Cardiac muscle cell (in vitro differentiated cells and primary cell): ENCODE measurements around the gene FGF8. TPM values are rescaled to one million over a fixed set of nuclear protein-coding genes. Genes with fewer than 3 reads are reported as not detected.

Source experiments
- DNase-seq, 2 donors: peaks; one replicate each; pipeline versions ENCODE4 v3.0.0 to v3.0.0-alpha.2; 2010 to 2017; ENCODE audit warnings: low read depth in 1 of 2, low spot score in 1 of 2
- H3K27ac ChIP-seq: fragments of 200-600 bp; sonication (generic); 2 replicates; pipeline ENCODE4 v1.5.1; 2016
- H3K27me3 ChIP-seq: fragments of 200-600 bp; sonication (generic); 2 replicates; pipeline ENCODE4 v1.6.0; 2016; ENCODE audit warnings: control low read depth
- H3K36me3 ChIP-seq: fragments of 200-600 bp; sonication (generic); 2 replicates; pipeline ENCODE4 v1.5.1; 2016; ENCODE audit warnings: control low read depth
- H3K4me1 ChIP-seq: fragments of 200-600 bp; sonication (generic); 2 replicates; pipeline ENCODE4 v1.8.1; 2017; ENCODE audit warnings: low read depth, mild to moderate bottlenecking, mixed run types
- H3K4me3 ChIP-seq: fragments of 200-600 bp; sonication (generic); 2 replicates; pipeline ENCODE4 v1.5.1; 2016; ENCODE audit warnings: mild to moderate bottlenecking
- H3K9me3 ChIP-seq: fragments of 200-600 bp; sonication (generic); 2 replicates; pipeline ENCODE4 v1.5.1; 2017; ENCODE audit warnings: low read depth, mild to moderate bottlenecking, control low read depth
- polyA plus RNA-seq: library from polyadenylated mRNA; unstranded; fragments of >200 nt; fragmentation: Nextera tagmentation; extraction: Ambion mirVana; gene quantifications from 2 replicates; pipeline ENCODE4 v1.2.1, GENCODE V29; 2016
- total RNA-seq: library from RNA; depleted of rRNA; stranded (reverse); fragments of >200 nt; gene quantifications from 2 replicates; pipeline ENCODE4 v1.2.3, GENCODE V29; 2016
- TF ChIP-seq, protein P1 (sequence below): IDR thresholded peaks from 2 replicates; pipeline ENCODE4 v1.5.1; 2012; ENCODE audit warnings: low read depth, mild to moderate bottlenecking, low read length

The FGF8 gene
- total RNA-seq = 5.7 and 12.8 TPM in 2 replicates
- 1.8 and 3.1 TPM in 2 replicates for polyA plus RNA-seq

DNA sequence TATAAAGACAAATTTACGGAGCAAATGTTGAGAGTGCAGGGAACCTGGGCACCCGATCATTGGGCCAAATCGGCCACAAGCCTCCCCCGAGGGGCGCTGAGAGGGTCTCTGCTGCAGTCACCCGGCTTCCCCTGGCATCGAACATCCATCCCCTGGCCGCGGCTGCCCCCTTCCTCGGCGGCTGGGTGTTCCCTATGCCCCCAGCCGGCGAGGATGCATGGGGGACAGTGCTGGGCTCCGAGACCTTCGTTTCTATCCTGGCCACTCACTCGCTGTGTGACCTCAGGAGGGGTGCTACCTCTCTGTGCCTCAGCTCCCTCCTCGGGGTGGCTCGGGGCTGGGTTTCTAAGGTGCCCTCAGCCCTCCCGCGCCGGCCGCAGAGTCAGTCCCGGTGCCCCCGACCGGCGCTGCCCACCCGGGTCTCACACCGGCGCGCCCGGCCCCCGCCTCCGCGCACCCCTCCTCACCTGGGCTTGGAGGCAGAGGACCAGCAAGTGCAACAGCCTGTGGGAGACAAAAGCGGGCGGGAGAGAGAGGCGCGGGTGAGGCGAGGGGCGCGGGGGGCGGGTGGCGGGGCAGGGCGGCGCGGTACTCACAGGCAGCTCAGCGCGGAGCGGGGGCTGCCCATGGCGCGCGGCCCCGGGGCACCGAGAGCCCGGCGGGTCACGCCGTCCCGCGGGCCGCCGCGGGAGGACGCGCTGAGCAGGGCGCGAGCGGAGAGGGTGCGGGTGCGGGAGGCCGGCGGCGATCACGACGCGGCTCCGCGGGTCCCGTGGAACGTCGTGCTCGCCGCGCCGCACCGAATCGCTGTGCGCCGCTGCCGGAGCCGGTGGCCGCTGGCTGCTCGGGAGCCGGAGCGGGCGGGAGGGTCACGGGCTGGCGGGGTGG lies at the start of gene FGF8:
Gene FGF8, minus strand, starts transcription at position 842 of the 888 bp plus-strand sequence. Its CDS starts 214 bp downstream, at position 628.
- H3K9me3 ChIP-seq = no peaks in the 10 kb centered on the region
- TF ChIP-seq, protein P1, sequence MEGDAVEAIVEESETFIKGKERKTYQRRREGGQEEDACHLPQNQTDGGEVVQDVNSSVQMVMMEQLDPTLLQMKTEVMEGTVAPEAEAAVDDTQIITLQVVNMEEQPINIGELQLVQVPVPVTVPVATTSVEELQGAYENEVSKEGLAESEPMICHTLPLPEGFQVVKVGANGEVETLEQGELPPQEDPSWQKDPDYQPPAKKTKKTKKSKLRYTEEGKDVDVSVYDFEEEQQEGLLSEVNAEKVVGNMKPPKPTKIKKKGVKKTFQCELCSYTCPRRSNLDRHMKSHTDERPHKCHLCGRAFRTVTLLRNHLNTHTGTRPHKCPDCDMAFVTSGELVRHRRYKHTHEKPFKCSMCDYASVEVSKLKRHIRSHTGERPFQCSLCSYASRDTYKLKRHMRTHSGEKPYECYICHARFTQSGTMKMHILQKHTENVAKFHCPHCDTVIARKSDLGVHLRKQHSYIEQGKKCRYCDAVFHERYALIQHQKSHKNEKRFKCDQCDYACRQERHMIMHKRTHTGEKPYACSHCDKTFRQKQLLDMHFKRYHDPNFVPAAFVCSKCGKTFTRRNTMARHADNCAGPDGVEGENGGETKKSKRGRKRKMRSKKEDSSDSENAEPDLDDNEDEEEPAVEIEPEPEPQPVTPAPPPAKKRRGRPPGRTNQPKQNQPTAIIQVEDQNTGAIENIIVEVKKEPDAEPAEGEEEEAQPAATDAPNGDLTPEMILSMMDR = no peak
- peaks cover 39% of the 10 kb centered on the region for H3K27me3 ChIP-seq
- no peaks in the 10 kb centered on the region for H3K36me3 ChIP-seq
- peaks cover 15% of the 10 kb centered on the region for H3K4me1 ChIP-seq
- DNase-seq = peak in 1 of 2 donors; percentile 54
- peak within 1 kb of the TSS; percentile 49 for H3K4me3 ChIP-seq
- no peak within 1 kb of the TSS for H3K27ac ChIP-seq

DNA sequence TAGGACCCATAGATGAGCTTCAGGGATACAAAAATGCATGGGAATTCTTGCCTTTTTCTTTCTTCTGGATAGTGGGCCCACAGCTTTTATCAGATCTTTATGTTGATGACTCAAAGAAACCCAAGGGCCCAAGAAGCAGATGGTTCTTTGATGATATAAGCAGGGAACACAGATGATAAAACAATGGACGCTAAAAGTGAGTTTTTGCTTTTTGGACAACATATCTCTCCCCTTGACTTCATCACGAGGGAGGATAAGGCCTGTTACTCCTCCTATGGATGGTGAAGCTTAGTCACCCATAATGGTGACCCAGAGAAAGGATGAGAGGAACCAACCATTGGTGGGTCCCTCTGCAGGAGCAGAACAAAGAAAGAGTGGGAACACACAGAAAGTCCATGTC lies 48.8 kb upstream of the FGF8 start:
- DNase-seq = no peak
- Histone ChIP-seq H3K4me3 (no peak overlapping the region), H3K27ac (no peak overlapping the region), H3K9me3 (no peaks in the 10 kb centered on the region), H3K36me3 (no peaks in the 10 kb centered on the region), H3K4me1 (peaks cover 4% of the 10 kb centered on the region), H3K27me3 (no peaks in the 10 kb centered on the region)
- TF ChIP-seq, protein P1 = no peak

- DNase-seq = no peak
- Histone ChIP-seq H3K27me3 (no peaks in the 10 kb centered on the region), H3K27ac (peak overlapping the region; percentile 89), H3K9me3 (no peaks in the 10 kb centered on the region), H3K36me3 (no peaks in the 10 kb centered on the region), H3K4me3 (peak overlapping the region; percentile 35), H3K4me1 (peaks cover 10% of the 10 kb centered on the region)
- TF ChIP-seq, protein P1 = no peak
Observed at GRCh38 chr10:101818872-101819633, 43.1 kb upstream of the FGF8 start.

DNA sequence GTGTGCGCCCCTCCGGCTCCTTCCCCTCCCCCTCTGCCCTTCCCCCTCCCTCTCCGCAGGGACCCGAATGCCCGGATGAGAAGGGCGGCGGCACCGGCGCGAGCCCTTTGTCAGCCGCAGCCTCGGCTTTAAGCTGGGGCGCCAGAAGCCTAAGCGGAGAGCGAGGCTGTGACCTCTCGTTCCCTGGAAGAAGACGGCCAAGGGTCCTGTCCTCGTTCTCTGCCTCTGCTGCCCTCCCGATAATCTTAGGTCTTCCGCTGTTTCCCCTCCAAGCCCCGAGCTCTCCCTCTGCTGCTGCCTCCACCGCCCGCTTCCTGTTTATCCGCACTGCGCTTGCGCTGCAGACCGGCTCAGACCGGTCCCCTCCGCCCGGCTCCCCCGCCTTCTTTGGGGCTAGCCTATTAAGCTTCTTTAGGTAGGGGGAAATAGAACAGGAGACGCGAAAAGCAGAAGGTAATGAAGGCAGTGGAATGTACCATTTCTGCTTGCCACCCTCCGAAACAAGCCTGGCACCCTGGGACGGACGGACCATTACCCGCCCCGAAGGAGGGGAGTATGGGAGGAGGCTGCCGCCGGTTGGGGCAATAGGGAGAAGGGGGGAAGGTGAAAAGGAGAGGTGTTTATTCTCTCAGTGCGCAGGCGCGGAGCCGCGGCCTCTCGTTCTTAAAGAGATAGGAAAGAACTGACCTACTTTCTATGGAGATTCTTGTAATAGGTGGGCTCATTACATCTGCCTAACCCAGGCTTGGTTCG lies 42.4 kb upstream of the FGF8 start, which contains the start of gene OGA:
Gene OGA, minus strand, starts transcription at position 326 of the 753 bp plus-strand sequence. CDS start 422 bp downstream, outside the sequence.
- Histone ChIP-seq H3K4me3 (peak within 1 kb of the TSS; percentile 81), H3K36me3 (no peaks in the 10 kb centered on the region), H3K27me3 (no peaks in the 10 kb centered on the region), H3K27ac (peak within 1 kb of the TSS; percentile 89), H3K9me3 (no peaks in the 10 kb centered on the region), H3K4me1 (peaks cover 10% of the 10 kb centered on the region)
- DNase-seq = peak; percentile 99 to 100
- TF ChIP-seq, protein P1 = no peak
